ENCODE measurements around the gene DAAM1. TPM values are rescaled to one million over a fixed set of nuclear protein-coding genes. Genes with fewer than 3 reads are reported as not detected.

Gene DAAM1
- total RNA-seq, 1 experiment from 2014 or later = 30.4 TPM

- no peak for TF ChIP-seq PREB (CRISPR knock-in tag; IDR thresholded peaks at IDR 0.05; ENCODE audit: borderline replicate concordance)
- TF ChIP-seq TEAD1 (CRISPR knock-in tag; IDR thresholded peaks at IDR 0.05) = no peak
Measured at GRCh38 chr14:59202031-59202430, 13.6 kb downstream of the DAAM1 start (continued).

- CTCF ChIA-PET = no interaction called here
- H3K4me1 Mint-ChIP-seq = no peaks in the 10 kb centered on the region
- ATAC-seq (no peak), DNase-seq (ENCODE audit: low spot score) (no peak)
- H3K36me3 Mint-ChIP-seq = no peaks in the 10 kb centered on the region
- H3K27me3 Mint-ChIP-seq (ENCODE audit: low read depth) = no peaks in the 10 kb centered on the region
- POLR2A ChIA-PET = no interaction called here
- H3K27ac Mint-ChIP-seq = no peak overlapping the region
- H3K4me3 Mint-ChIP-seq = no peak overlapping the region
- H3K9me3 Mint-ChIP-seq = no peaks in the 10 kb centered on the region
- TF ChIP-seq ZNF121 (CRISPR knock-in tag; IDR thresholded peaks at IDR 0.05) = no peak
- no peak for TF ChIP-seq ZNF317 (CRISPR knock-in tag; IDR thresholded peaks at IDR 0.05; ENCODE audit: borderline replicate concordance, low read depth)
- TF ChIP-seq ATF1 (CRISPR knock-in tag; IDR thresholded peaks at IDR 0.05) = no peak
- no peak for TF ChIP-seq ZNF423 (CRISPR knock-in tag; IDR thresholded peaks at IDR 0.05)
- TF ChIP-seq, protein P1, sequence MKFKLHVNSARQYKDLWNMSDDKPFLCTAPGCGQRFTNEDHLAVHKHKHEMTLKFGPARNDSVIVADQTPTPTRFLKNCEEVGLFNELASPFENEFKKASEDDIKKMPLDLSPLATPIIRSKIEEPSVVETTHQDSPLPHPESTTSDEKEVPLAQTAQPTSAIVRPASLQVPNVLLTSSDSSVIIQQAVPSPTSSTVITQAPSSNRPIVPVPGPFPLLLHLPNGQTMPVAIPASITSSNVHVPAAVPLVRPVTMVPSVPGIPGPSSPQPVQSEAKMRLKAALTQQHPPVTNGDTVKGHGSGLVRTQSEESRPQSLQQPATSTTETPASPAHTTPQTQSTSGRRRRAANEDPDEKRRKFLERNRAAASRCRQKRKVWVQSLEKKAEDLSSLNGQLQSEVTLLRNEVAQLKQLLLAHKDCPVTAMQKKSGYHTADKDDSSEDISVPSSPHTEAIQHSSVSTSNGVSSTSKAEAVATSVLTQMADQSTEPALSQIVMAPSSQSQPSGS (CRISPR knock-in tag; IDR thresholded peaks at IDR 0.05; ENCODE audit: borderline replicate concordance, low read depth) = no peak
- TF ChIP-seq ARID4B (CRISPR knock-in tag; IDR thresholded peaks at IDR 0.05; ENCODE audit: borderline replicate concordance) = no peak
- no peak for TF ChIP-seq CREB1 (CRISPR knock-in tag; IDR thresholded peaks at IDR 0.05)
- no peak for TF ChIP-seq HMGXB4 (CRISPR knock-in tag; IDR thresholded peaks at IDR 0.05)
- no peak for TF ChIP-seq JUN (CRISPR knock-in tag; IDR thresholded peaks at IDR 0.05)
- TF ChIP-seq NFYB (CRISPR knock-in tag; conservative IDR thresholded peaks at IDR 0.05; ENCODE audit: low read depth) = no peak
- TF ChIP-seq KAT7 (CRISPR knock-in tag; IDR thresholded peaks at IDR 0.05; ENCODE audit: borderline replicate concordance) = no peak
- no peak for TF ChIP-seq CBFB (CRISPR knock-in tag; IDR thresholded peaks at IDR 0.05; ENCODE audit: low read depth)
Measured at GRCh38 chr14:59204305-59204704, 15.8 kb downstream of the DAAM1 start.

DNA sequence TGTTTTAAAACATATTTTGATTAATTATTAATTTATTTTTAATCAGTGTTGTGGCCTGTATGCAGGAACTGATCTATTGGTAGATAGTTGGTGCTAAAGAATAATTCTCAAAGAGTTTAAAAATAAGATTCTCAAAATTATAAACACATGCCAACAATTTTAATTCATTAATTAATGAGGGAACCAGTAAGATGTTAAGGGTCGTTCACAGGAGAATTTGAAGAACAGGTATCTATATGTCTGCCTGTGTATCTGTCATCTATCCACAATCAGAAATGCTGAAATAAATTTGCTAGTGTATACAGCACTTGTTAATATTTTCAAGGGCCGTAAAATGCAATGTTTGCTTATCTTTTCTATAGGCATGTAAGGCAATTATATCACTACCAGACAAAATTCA lies 18.4 kb downstream of the DAAM1 start:
- Mint-ChIP-seq H3K27me3 (ENCODE audit: low read depth) (no peaks in the 10 kb centered on the region), H3K9me3 (no peaks in the 10 kb centered on the region), H3K27ac (no peak overlapping the region), H3K36me3 (no peaks in the 10 kb centered on the region), H3K4me1 (peaks cover 14% of the 10 kb centered on the region), H3K4me3 (no peak overlapping the region)
- ChIA-PET POLR2A (no interaction called here), CTCF (no interaction called here)
- DNase-seq (ENCODE audit: low spot score) = no peak
- TF ChIP-seq ZNF121 (CRISPR knock-in tag; IDR thresholded peaks at IDR 0.05) = no peak
- TF ChIP-seq HMGA2 (CRISPR knock-in tag; IDR thresholded peaks at IDR 0.05) = no peak
- no peak for TF ChIP-seq MXD4 (CRISPR knock-in tag; IDR thresholded peaks at IDR 0.05; ENCODE audit: borderline replicate concordance)
- no peak for TF ChIP-seq RORB (CRISPR knock-in tag; IDR thresholded peaks at IDR 0.05)
- TF ChIP-seq STAT6 (CRISPR knock-in tag; conservative IDR thresholded peaks at IDR 0.05; ENCODE audit: low read depth) = no peak
- no peak for ATAC-seq
